GM13977 (cell line): ENCODE results near the gene CLEC4M.
"Not testable (repeated sequence)": the region's sequence is repeated elsewhere in the genome, so short reads cannot be mapped to it uniquely, and the experiment has no call there.

Experiments used
- DNase-seq: peaks from one replicate; pipeline ENCODE4 v3.0.0; 2012; ENCODE audit warnings: low spot score
- CTCF ChIP-seq: IDR thresholded peaks from 2 replicates; pipeline ENCODE4 v1.5.1; 2012; ENCODE audit warnings: mild to moderate bottlenecking, control low read depth; ENCODE audit not compliant: insufficient read depth; ENCODE audit errors: extremely low read depth, missing control alignments
- in situ Hi-C: fragments of 300-500 bp; cut with MboI; formaldehyde crosslinking; loops from one replicate; pipeline ENCODE4 v1.12.0; 2022; ENCODE audit warnings: low sequenced_read_pairs, low pct_unique_long_range_greater_than_20kb, mixed read lengths, inconsistent platforms; ENCODE audit not compliant: unreplicated experiment

CLEC4M gene

GRCh38 chr19:7811989-7812388, 48.9 kb downstream of the CLEC4M start:
- TF ChIP-seq CTCF = no peak
- in situ Hi-C loops = loop anchor here (25.0 kb wide), 2 partner anchors 250 to 450 kb away; no protein-coding TSS in a partner anchor
- no peak for DNase-seq

- in situ Hi-C loops = loop anchor here (25.0 kb wide), 2 partner anchors 253 to 453 kb away; no protein-coding TSS in a partner anchor
- no peak for TF ChIP-seq CTCF
- DNase-seq = no peak
Observed at GRCh38 chr19:7815325-7815724, 52.3 kb downstream of the CLEC4M start.

GRCh38 chr19:7816040-7816439, 53.0 kb downstream of the CLEC4M start:
- DNase-seq = not testable (repeated sequence)
- in situ Hi-C loops = loop anchor here (25.0 kb wide), 2 partner anchors 254 to 454 kb away; no protein-coding TSS in a partner anchor

- no peak for TF ChIP-seq CTCF
- in situ Hi-C loops = loop anchor here (25.0 kb wide), 2 partner anchors 256 to 456 kb away; no protein-coding TSS in a partner anchor
- DNase-seq = no peak
Observed at GRCh38 chr19:7817801-7818200, 54.8 kb downstream of the CLEC4M start.

- no peak for TF ChIP-seq CTCF
- DNase-seq = no peak
- in situ Hi-C loops = loop anchor here (25.0 kb wide), 2 partner anchors 257 to 457 kb away; no protein-coding TSS in a partner anchor
Observed at GRCh38 chr19:7818806-7819205, 55.8 kb downstream of the CLEC4M start.
